GM18861 (cell line): Measurements from ENCODE around the gene CLDN7.
A peak's percentile ranks its signal among the peaks of the same experiment; 100 is the strongest.

ENCODE experiments used
- ATAC-seq: cut with Tn5 transposase; IDR thresholded peaks from one replicate; pipeline ENCODE4 v1.9.1; 2021; ENCODE audit not compliant: unreplicated experiment

Gene CLDN7

GRCh38 chr17:7262192-7262934 lies at the start of gene CLDN7:
CLDN7 (minus strand) TSS chr17:7262478; CDS start chr17:7262043, 435 bp downstream.
- ATAC-seq: no peak

- no peak for ATAC-seq
These were observed 48.9 kb upstream of the CLDN7 start for GRCh38 chr17:7311110-7311705.

- no peak for ATAC-seq
These were observed 47.4 kb upstream of the CLDN7 start for GRCh38 chr17:7309628-7310027.

- no peak for ATAC-seq
These were observed 46.6 kb upstream of the CLDN7 start for GRCh38 chr17:7308625-7309433.

- no peak for ATAC-seq
These were observed 45.7 kb upstream of the CLDN7 start for GRCh38 chr17:7307686-7308624.

GRCh38 chr17:7306911-7307685 lies 44.8 kb upstream of the CLDN7 start, which contains the start of gene EIF5A:
EIF5A (plus strand) TSS chr17:7307628; CDS start chr17:7309636, 2,008 bp downstream.
- peak; percentile 57 for ATAC-seq

- ATAC-seq: no peak
These were observed 41.9 kb upstream of the CLDN7 start for GRCh38 chr17:7304179-7304578.

GRCh38 chr17:7296189-7296861 lies 34.0 kb upstream of the CLDN7 start:
- ATAC-seq: no peak

- no peak for ATAC-seq
These were observed 33.2 kb upstream of the CLDN7 start for GRCh38 chr17:7295230-7296180.

- ATAC-seq: no peak
These were observed 32.4 kb upstream of the CLDN7 start, which contains the start of gene YBX2 for GRCh38 chr17:7294614-7295153. YBX2 (minus strand) TSS chr17:7294639; CDS start chr17:7294500, 139 bp downstream.

- no peak for ATAC-seq
These were observed 31.7 kb upstream of the CLDN7 start for GRCh38 chr17:7293816-7294613.

- ATAC-seq: no peak
These were observed 30.9 kb upstream of the CLDN7 start for GRCh38 chr17:7293159-7293558.

- no peak for ATAC-seq
These were observed 30.5 kb upstream of the CLDN7 start for GRCh38 chr17:7292729-7293128.

- ATAC-seq: no peak
These were observed 29.9 kb upstream of the CLDN7 start for GRCh38 chr17:7292194-7292593.

- ATAC-seq: no peak
These were observed 28.4 kb upstream of the CLDN7 start for GRCh38 chr17:7290685-7291084.

- ATAC-seq: no peak
These were observed 27.9 kb upstream of the CLDN7 start for GRCh38 chr17:7290166-7290565.
